HEK293 (cell line): ENCODE measurements around the gene TPSAB1.

Experiments used
- CTCF ChIA-PET: fragments of 350-600 bp; formaldehyde crosslinking; extraction: SDS; loops from one replicate; lab custom pipeline; 2021; ENCODE audit warnings: antibody characterized with exemption; lab: Yijun Ruan, JAX
- POLR2A ChIA-PET: fragments of 300-600 bp; formaldehyde crosslinking; extraction: SDS; loops from one replicate; lab custom pipeline; 2020; ENCODE audit warnings: antibody characterized with exemption, inconsistent platforms; lab: Yijun Ruan, JAX
- H3K27ac ChIP-seq: fragments of 200-500 bp; sonication (Bioruptor generic); 2 replicates; pipeline ENCODE4 v1.5.1; 2014; ENCODE audit warnings: low read depth, low read length, control low read depth, inconsistent platforms; ENCODE audit errors: extremely low read depth
- H3K36me3 ChIP-seq, 2 experiments: fragments of 200-500 bp in 1 of 2; sonication (Bioruptor generic) in 1 of 2; 1 replicate in 1 of 2; 2 replicates in 1 of 2; pipeline ENCODE4 v1.5.1; 2014 to 2017; ENCODE audit warnings: inconsistent platforms in 2 of 2, low read length in 2 of 2; ENCODE audit not compliant: control insufficient read depth in 2 of 2, insufficient read depth in 1 of 2
- H3K4me1 ChIP-seq: fragments of 200-500 bp; sonication (Bioruptor generic); 2 replicates; pipeline ENCODE4 v1.5.1; 2014; ENCODE audit warnings: mild to moderate bottlenecking, low read length, inconsistent platforms; ENCODE audit not compliant: control insufficient read depth, insufficient read depth
- H3K4me3 ChIP-seq: 2 replicates; pipeline ENCODE4 v1.5.1; 2011; ENCODE audit warnings: low read depth, mild to moderate bottlenecking, control low read depth, low read length, moderate library complexity
- H3K9me3 ChIP-seq: fragments of 200-500 bp; sonication (Bioruptor generic); 2 replicates; pipeline ENCODE4 v1.5.1; 2014; ENCODE audit warnings: low read depth, low read length, inconsistent platforms; ENCODE audit not compliant: control insufficient read depth, insufficient read depth
- BCL6B ChIP-seq: fragments of 450-650 bp; formaldehyde crosslinking; IDR thresholded peaks from 2 replicates; pipeline ENCODE4 v1.5.1; 2017; ENCODE audit warnings: missing biosample characterization, missing genetic modification characterization
- GLI2 ChIP-seq: fragments of 450-650 bp; formaldehyde crosslinking; IDR thresholded peaks from 2 replicates; pipeline ENCODE4; 2017; ENCODE audit warnings: missing biosample characterization, missing genetic modification characterization, low read depth, borderline replicate concordance
- MEIS1 ChIP-seq: sonication (generic); formaldehyde crosslinking; IDR thresholded peaks from 2 replicates; pipeline ENCODE4 v1.8.1; 2022; ENCODE audit warnings: missing genetic modification reagents, mild to moderate bottlenecking, borderline replicate concordance
- PRDM2 ChIP-seq: fragments of 450-650 bp; formaldehyde crosslinking; IDR thresholded peaks from 2 replicates; pipeline ENCODE4 v1.5.1; 2016; ENCODE audit warnings: missing biosample characterization, missing genetic modification characterization, borderline replicate concordance
- PRDM6 ChIP-seq: fragments of 450-650 bp; formaldehyde crosslinking; IDR thresholded peaks from 2 replicates; pipeline ENCODE4 v1.5.1; 2017; ENCODE audit warnings: missing biosample characterization, missing genetic modification characterization
- REST ChIP-seq: fragments of 450-650 bp; formaldehyde crosslinking; IDR thresholded peaks from 2 replicates; pipeline ENCODE4 v1.5.1; 2016; ENCODE audit warnings: missing biosample characterization, missing genetic modification characterization
- ZBTB20 ChIP-seq: fragments of 450-650 bp; formaldehyde crosslinking; IDR thresholded peaks from 2 replicates; pipeline ENCODE4 v1.5.1; 2016; ENCODE audit warnings: missing biosample characterization, missing genetic modification characterization
- ZBTB48 ChIP-seq: fragments of 450-650 bp; formaldehyde crosslinking; IDR thresholded peaks from 2 replicates; pipeline ENCODE4 v1.5.1; 2016; ENCODE audit warnings: missing biosample characterization, missing genetic modification characterization
- ZBTB7A ChIP-seq: fragments of 450-650 bp; formaldehyde crosslinking; IDR thresholded peaks from 2 replicates; pipeline ENCODE4 v1.5.1; 2016; ENCODE audit warnings: low read depth, missing biosample characterization, missing genetic modification characterization
- ZNF174 ChIP-seq: fragments of 450-650 bp; formaldehyde crosslinking; IDR thresholded peaks from 2 replicates; pipeline ENCODE4 v1.5.0; 2017; ENCODE audit warnings: missing biosample characterization, mild to moderate bottlenecking, missing genetic modification characterization
- ZNF513 ChIP-seq: fragments of 450-650 bp; IDR thresholded peaks from 2 replicates; pipeline ENCODE4 v1.5.1; 2018; ENCODE audit warnings: missing biosample characterization, missing genetic modification characterization
- ZNF555 ChIP-seq: fragments of 450-650 bp; formaldehyde crosslinking; conservative IDR thresholded peaks from 2 replicates; pipeline ENCODE4 v1.5.1; 2017; ENCODE audit warnings: missing biosample characterization, mild to moderate bottlenecking, missing genetic modification characterization, inconsistent platforms
- ZNF600 ChIP-seq: fragments of 450-650 bp; formaldehyde crosslinking; IDR thresholded peaks from 2 replicates; pipeline ENCODE4 v1.5.1; 2016; ENCODE audit warnings: missing biosample characterization, missing genetic modification characterization
- ZNF629 ChIP-seq: fragments of 450-650 bp; formaldehyde crosslinking; IDR thresholded peaks from 2 replicates; pipeline ENCODE4 v1.5.1; 2017; ENCODE audit warnings: missing biosample characterization, missing genetic modification characterization
- TF ChIP-seq, protein P1 (sequence below): fragments of 450-650 bp; formaldehyde crosslinking; IDR thresholded peaks from 2 replicates; pipeline ENCODE4 v1.5.1; 2016; ENCODE audit warnings: missing biosample characterization, missing genetic modification characterization, low read depth

Gene TPSAB1

DNA sequence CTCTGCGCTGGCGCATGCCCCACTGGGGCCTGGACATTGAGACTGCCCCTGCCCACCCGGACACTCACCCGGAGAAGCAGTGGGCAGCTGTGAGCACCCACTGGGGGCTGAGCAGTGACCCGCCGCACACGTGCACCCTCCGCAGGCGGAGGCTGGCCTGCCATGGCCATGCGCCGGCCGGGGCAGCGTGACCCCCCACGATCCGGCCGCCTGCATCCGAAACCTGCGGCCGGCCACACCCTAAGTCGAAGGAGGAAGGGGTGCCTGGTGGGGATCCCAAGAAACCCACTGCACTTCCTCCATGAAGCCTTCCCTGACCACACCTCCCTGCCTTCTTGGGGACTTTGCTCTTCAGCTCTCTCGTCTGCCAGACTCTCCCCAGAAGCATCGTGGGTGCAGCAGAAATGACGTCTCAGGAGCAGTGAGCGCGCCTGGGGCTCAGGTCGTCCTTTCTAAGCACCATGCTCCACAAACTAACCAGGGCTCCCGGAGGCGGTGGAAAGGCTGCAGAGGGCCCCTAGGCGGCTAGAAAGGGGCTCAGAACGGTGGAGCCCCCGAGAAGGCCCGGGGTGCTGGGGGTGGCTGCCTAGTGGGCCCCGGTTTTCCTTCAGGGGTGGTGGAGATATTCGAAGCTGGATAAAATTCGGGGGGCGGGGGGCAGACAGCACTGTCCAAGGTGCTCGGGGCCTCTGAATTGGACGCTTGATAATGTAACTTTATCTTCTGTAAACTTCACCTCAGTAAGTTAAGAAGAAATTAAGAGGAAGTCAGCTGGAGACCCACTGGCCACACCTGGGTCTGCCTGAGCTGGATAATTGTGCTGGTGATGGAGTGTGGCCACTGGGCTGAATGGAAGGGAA, 16.9 kb upstream of the TPSAB1 start:
- peak; percentile 55; the same call in 1 of the 2 replicates for TF ChIP-seq REST (tag by site-specific recombination)
- TF ChIP-seq ZBTB20: no peak
- no peak for TF ChIP-seq ZNF555
- TF ChIP-seq ZNF600 (tag by site-specific recombination): peak; percentile 24; the same call in 1 of the 2 replicates
- CTCF ChIA-PET: interaction anchor here (0.6 to 0.7 kb wide), 3 partner anchors 103 to 220 kb away, joined by 3 to 4 read pairs (median 4); no protein-coding TSS in a partner anchor
- Histone ChIP-seq H3K27ac (no peak overlapping the region), H3K9me3 (no peaks in the 10 kb centered on the region), H3K4me1 (no peaks in the 10 kb centered on the region), H3K36me3 (no peaks in the 10 kb centered on the region), H3K4me3 (no peak overlapping the region)
- POLR2A ChIA-PET: interaction anchor here (0.5 to 0.6 kb wide), 2 partner anchors 31 to 146 kb away, joined by 3 read pairs; no protein-coding TSS in a partner anchor

DNA sequence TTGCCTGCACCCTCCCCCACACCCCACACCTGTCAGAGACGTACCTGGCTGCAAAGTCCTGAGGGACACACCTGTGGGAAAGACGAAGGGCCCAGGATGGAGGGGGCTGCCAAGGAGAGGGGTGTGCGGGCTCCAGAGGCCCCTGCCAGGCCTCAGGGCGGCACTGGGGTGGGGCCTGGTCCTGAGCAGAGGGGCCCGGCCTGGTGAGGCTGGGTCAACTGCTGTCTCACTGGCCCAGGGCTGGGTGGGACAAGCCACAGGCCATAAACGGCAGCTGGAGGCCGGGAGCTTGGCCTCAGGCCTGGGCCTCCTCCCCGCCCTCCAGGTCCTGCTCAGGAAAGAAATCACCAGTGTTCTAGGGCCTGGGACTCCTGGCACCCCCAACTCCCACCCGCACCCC, 15.9 kb upstream of the TPSAB1 start:
- H3K4me3 ChIP-seq: no peak overlapping the region
- H3K9me3 ChIP-seq: no peaks in the 10 kb centered on the region
- no peaks in the 10 kb centered on the region for H3K36me3 ChIP-seq
- ChIA-PET POLR2A (no interaction called here), CTCF (interaction anchor here (0.6 kb wide), 1 partner anchor 167 kb away, joined by 3 read pairs; no protein-coding TSS in a partner anchor)
- H3K27ac ChIP-seq: no peak overlapping the region
- no peaks in the 10 kb centered on the region for H3K4me1 ChIP-seq
- TF ChIP-seq ZNF600 (tag by site-specific recombination): no peak
- TF ChIP-seq GLI2 (tag by site-specific recombination): no peak
- no peak for TF ChIP-seq ZNF174 (tag by site-specific recombination)
- TF ChIP-seq ZNF629 (tag by site-specific recombination): no peak
- no peak for TF ChIP-seq BCL6B (tag by site-specific recombination)
- TF ChIP-seq ZNF513 (tag by site-specific recombination): no peak
- TF ChIP-seq MEIS1 (CRISPR knock-in tag): no peak
- TF ChIP-seq, protein P1, sequence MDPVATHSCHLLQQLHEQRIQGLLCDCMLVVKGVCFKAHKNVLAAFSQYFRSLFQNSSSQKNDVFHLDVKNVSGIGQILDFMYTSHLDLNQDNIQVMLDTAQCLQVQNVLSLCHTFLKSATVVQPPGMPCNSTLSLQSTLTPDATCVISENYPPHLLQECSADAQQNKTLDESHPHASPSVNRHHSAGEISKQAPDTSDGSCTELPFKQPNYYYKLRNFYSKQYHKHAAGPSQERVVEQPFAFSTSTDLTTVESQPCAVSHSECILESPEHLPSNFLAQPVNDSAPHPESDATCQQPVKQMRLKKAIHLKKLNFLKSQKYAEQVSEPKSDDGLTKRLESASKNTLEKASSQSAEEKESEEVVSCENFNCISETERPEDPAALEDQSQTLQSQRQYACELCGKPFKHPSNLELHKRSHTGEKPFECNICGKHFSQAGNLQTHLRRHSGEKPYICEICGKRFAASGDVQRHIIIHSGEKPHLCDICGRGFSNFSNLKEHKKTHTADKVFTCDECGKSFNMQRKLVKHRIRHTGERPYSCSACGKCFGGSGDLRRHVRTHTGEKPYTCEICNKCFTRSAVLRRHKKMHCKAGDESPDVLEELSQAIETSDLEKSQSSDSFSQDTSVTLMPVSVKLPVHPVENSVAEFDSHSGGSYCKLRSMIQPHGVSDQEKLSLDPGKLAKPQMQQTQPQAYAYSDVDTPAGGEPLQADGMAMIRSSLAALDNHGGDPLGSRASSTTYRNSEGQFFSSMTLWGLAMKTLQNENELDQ: no peak
- TF ChIP-seq PRDM6 (tag by site-specific recombination): no peak
- no peak for TF ChIP-seq ZBTB48 (tag by site-specific recombination)
- no peak for TF ChIP-seq PRDM2 (tag by site-specific recombination)
- no peak for TF ChIP-seq ZBTB7A (tag by site-specific recombination)
